Fibroblast of villous mesenchyme (primary cell): ENCODE results near the gene MMRN2. TPM values are rescaled to one million over a fixed set of nuclear protein-coding genes. Genes with fewer than 3 reads are reported as not detected.

ENCODE experiments used
- DNase-seq: peaks from one replicate; pipeline ENCODE4 v3.0.0-alpha.2; 2010; ENCODE audit warnings: low read depth
- H3K4me3 ChIP-seq: 2 replicates; pipeline ENCODE4 v1.5.1; 2011; ENCODE audit warnings: low read depth, mild to moderate bottlenecking, low read length
- total RNA-seq: library from RNA; depleted of rRNA; stranded (reverse); fragments of >200 nt; gene quantifications from 2 replicates; pipeline ENCODE4 v1.2.3, GENCODE V29; 2012
- TF ChIP-seq, protein P1 (sequence below): IDR thresholded peaks from 2 replicates; pipeline ENCODE4 v1.5.1; 2012; ENCODE audit warnings: low read depth, mild to moderate bottlenecking, low read length; ENCODE audit not compliant: insufficient read depth

The MMRN2 gene
- total RNA-seq, 1 donor = 0.86 TPM

DNA sequence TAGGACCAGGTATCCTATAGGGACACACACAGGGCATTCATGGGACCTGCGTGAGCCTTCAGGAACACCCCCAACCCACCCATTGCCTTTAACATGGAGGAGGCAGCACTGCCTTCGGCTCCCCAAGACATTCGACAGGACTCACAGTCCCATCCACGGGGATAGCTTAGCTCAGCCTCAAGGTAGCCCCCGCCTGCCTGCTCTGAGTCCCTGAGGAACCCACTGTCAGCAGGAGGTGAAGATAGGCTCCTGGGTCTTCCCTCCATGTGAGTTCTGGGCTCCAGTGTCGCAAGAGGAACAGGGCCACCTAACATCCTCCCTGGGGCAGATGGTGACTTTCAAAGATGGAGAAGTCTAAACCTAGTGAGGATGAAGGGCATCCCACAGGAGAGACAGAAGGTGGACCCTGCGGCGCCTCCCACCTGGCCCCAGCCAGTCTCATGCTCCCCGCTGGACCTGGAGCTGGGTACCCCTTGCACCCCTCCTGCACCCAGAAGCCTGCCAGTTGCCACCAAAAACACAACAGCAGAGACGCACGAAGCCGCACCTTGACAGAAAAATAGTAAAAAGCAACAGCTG is 6.0 kb upstream of the MMRN2 start:
- TF ChIP-seq, protein P1, sequence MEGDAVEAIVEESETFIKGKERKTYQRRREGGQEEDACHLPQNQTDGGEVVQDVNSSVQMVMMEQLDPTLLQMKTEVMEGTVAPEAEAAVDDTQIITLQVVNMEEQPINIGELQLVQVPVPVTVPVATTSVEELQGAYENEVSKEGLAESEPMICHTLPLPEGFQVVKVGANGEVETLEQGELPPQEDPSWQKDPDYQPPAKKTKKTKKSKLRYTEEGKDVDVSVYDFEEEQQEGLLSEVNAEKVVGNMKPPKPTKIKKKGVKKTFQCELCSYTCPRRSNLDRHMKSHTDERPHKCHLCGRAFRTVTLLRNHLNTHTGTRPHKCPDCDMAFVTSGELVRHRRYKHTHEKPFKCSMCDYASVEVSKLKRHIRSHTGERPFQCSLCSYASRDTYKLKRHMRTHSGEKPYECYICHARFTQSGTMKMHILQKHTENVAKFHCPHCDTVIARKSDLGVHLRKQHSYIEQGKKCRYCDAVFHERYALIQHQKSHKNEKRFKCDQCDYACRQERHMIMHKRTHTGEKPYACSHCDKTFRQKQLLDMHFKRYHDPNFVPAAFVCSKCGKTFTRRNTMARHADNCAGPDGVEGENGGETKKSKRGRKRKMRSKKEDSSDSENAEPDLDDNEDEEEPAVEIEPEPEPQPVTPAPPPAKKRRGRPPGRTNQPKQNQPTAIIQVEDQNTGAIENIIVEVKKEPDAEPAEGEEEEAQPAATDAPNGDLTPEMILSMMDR = no peak
- no peak for DNase-seq

DNA sequence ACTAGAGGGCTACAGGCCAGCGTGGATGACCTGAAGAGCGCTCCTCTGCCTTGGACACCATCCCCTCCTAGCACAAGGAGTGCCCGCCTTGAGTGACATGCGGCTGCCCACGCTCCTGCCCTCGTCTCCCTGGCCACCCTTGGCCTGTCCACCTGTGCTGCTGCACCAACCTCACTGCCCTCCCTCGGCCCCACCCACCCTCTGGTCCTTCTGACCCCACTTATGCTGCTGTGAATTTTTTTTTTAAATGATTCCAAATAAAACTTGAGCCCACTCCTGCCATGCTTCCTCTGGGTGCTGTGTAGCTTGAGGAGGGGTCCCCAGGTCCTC is 5.5 kb upstream of the MMRN2 start:
- H3K4me3 ChIP-seq = no peak overlapping the region
- TF ChIP-seq, protein P1 = no peak
- DNase-seq = no peak

More for the DNA sequence above, 6.0 kb upstream of the MMRN2 start:
- H3K4me3 ChIP-seq = no peak overlapping the region

GRCh38 chr10:86962136-86962980 is 4.9 kb upstream of the MMRN2 start:
- H3K4me3 ChIP-seq = no peak overlapping the region
- no peak for DNase-seq
- TF ChIP-seq, protein P1 = no peak

- TF ChIP-seq, protein P1 = no peak
- no peak overlapping the region for H3K4me3 ChIP-seq
- no peak for DNase-seq
Observed at GRCh38 chr10:86961481-86962091, 4.2 kb upstream of the MMRN2 start.

- TF ChIP-seq, protein P1 = no peak
- no peak overlapping the region for H3K4me3 ChIP-seq
- no peak for DNase-seq
Observed at GRCh38 chr10:86960863-86961434, 3.5 kb upstream of the MMRN2 start.

GRCh38 chr10:86960003-86960862 is 2.8 kb upstream of the MMRN2 start:
- TF ChIP-seq, protein P1 = peak; percentile 99
- H3K4me3 ChIP-seq = no peak overlapping the region
- DNase-seq = peak; percentile 81
